Measurements from ENCODE around the gene SPATA19.
A peak's percentile ranks its signal among the peaks of the same experiment; 100 is the strongest.

SPATA19 gene

GRCh38 chr11:133843454-133843987 lies 1.8 kb downstream of the SPATA19 start:
- Mint-ChIP-seq H3K27ac (no peak overlapping the region), H3K4me3 (no peak overlapping the region), H3K27me3 (peaks cover 47% of the 10 kb centered on the region), H3K9me3 (peaks cover 6 to 15% of the 10 kb centered on the region in 2 donors), H3K4me1 (no peaks in the 10 kb centered on the region)
- ATAC-seq (no peak), DNase-seq (no peak)

GRCh38 chr11:133842730-133843129 lies 2.6 kb downstream of the SPATA19 start:
- no peak for ATAC-seq

GRCh38 chr11:133842053-133842452 lies 3.3 kb downstream of the SPATA19 start:
- peak; percentile 37 for ATAC-seq
- no peak overlapping the region for H3K4me3 Mint-ChIP-seq
- peaks cover 47% of the 10 kb centered on the region for H3K27me3 Mint-ChIP-seq
- DNase-seq, result no peak
- no peak overlapping the region for H3K27ac Mint-ChIP-seq
- H3K4me1 Mint-ChIP-seq, result no peaks in the 10 kb centered on the region
- H3K9me3 Mint-ChIP-seq, result peaks cover 0 to 13% of the 10 kb centered on the region in 2 donors

More at GRCh38 chr11:133842730-133843129, 2.6 kb downstream of the SPATA19 start:
- no peak overlapping the region for H3K4me3 Mint-ChIP-seq
- no peak overlapping the region for H3K27ac Mint-ChIP-seq
- H3K27me3 Mint-ChIP-seq, result peaks cover 47% of the 10 kb centered on the region
- peaks cover 0 to 15% of the 10 kb centered on the region in 2 donors for H3K9me3 Mint-ChIP-seq
- no peak for DNase-seq
- H3K4me1 Mint-ChIP-seq, result no peaks in the 10 kb centered on the region

- ATAC-seq (peak; percentile 20), DNase-seq (no peak)
- no peak overlapping the region for H3K27ac Mint-ChIP-seq
- no peaks in the 10 kb centered on the region for H3K4me1 Mint-ChIP-seq
- H3K27me3 Mint-ChIP-seq, result peaks cover 47% of the 10 kb centered on the region
- H3K9me3 Mint-ChIP-seq, result peaks cover 0 to 7% of the 10 kb centered on the region in 2 donors
- no peak overlapping the region for H3K4me3 Mint-ChIP-seq
These were observed 3.9 kb downstream of the SPATA19 start for GRCh38 chr11:133841279-133842043.

- DNase-seq (no peak), ATAC-seq (no peak)
- H3K4me1 Mint-ChIP-seq, result peaks cover 9% of the 10 kb centered on the region
- H3K9me3 Mint-ChIP-seq, result no peaks in the 10 kb centered on the region
- H3K27ac Mint-ChIP-seq, result no peak overlapping the region
- no peak overlapping the region for H3K4me3 Mint-ChIP-seq
- H3K27me3 Mint-ChIP-seq, result peaks cover 53% of the 10 kb centered on the region
These were observed 4.8 kb downstream of the SPATA19 start for GRCh38 chr11:133840479-133840941.

- peak overlapping the region; percentile 49 to 73 for H3K27ac Mint-ChIP-seq
- ATAC-seq, result no peak
- no peak for DNase-seq
- H3K9me3 Mint-ChIP-seq, result no peaks in the 10 kb centered on the region
- H3K4me3 Mint-ChIP-seq, result no peak overlapping the region
- peaks cover 28% of the 10 kb centered on the region for H3K4me1 Mint-ChIP-seq
- H3K27me3 Mint-ChIP-seq, result peaks cover 35% of the 10 kb centered on the region
These were observed 9.4 kb downstream of the SPATA19 start for GRCh38 chr11:133835593-133836548.

- DNase-seq, result peak; percentile 46 to 61
- peak; percentile 67 for ATAC-seq
- peaks cover 39% of the 10 kb centered on the region for H3K27me3 Mint-ChIP-seq
- peak overlapping the region in 1 of 2 donors; percentile 49 for H3K27ac Mint-ChIP-seq
- H3K4me3 Mint-ChIP-seq, result no peak overlapping the region
- H3K9me3 Mint-ChIP-seq, result no peaks in the 10 kb centered on the region
- H3K4me1 Mint-ChIP-seq, result peaks cover 28% of the 10 kb centered on the region
These were observed 10.4 kb downstream of the SPATA19 start for GRCh38 chr11:133834682-133835592.

- H3K4me1 Mint-ChIP-seq, result peaks cover 28% of the 10 kb centered on the region
- H3K27me3 Mint-ChIP-seq, result peaks cover 39% of the 10 kb centered on the region
- no peak overlapping the region for H3K4me3 Mint-ChIP-seq
- ATAC-seq (no peak), DNase-seq (no peak)
- H3K9me3 Mint-ChIP-seq, result no peaks in the 10 kb centered on the region
- peak overlapping the region in 1 of 2 donors; percentile 89 for H3K27ac Mint-ChIP-seq
These were observed 11.2 kb downstream of the SPATA19 start for GRCh38 chr11:133833898-133834681.

- Mint-ChIP-seq H3K27ac (no peak overlapping the region), H3K27me3 (peaks cover 40% of the 10 kb centered on the region), H3K4me1 (peaks cover 28% of the 10 kb centered on the region), H3K4me3 (no peak overlapping the region), H3K9me3 (no peaks in the 10 kb centered on the region)
- peak; percentile 69 for ATAC-seq
- no peak for DNase-seq
These were observed 12.1 kb downstream of the SPATA19 start for GRCh38 chr11:133832991-133833897.

GRCh38 chr11:133832096-133832990 lies 13.0 kb downstream of the SPATA19 start:
- peaks cover 28% of the 10 kb centered on the region for H3K4me1 Mint-ChIP-seq
- peak; percentile 15 for ATAC-seq
- DNase-seq, result no peak
- H3K4me3 Mint-ChIP-seq, result no peak overlapping the region
- H3K9me3 Mint-ChIP-seq, result no peaks in the 10 kb centered on the region
- peak overlapping the region in 1 of 2 donors; percentile 69 for H3K27ac Mint-ChIP-seq
- peaks cover 49% of the 10 kb centered on the region for H3K27me3 Mint-ChIP-seq

- DNase-seq (no peak), ATAC-seq (no peak)
- Mint-ChIP-seq H3K9me3 (no peaks in the 10 kb centered on the region), H3K27me3 (peaks cover 48% of the 10 kb centered on the region), H3K27ac (no peak overlapping the region), H3K4me1 (peaks cover 26% of the 10 kb centered on the region), H3K4me3 (no peak overlapping the region)
These were observed 14.1 kb downstream of the SPATA19 start for GRCh38 chr11:133830931-133831907.
